Umbilical cord (tissue), 2 donors: ENCODE data around the gene TMEM141. TPM values are rescaled to one million over a fixed set of nuclear protein-coding genes. Genes with fewer than 3 reads are reported as not detected.
"Not testable (repeated sequence)": the region's sequence is repeated elsewhere in the genome, so short reads cannot be mapped to it uniquely, and the experiment has no call there.

Source experiments
- DNase-seq: peaks from one replicate; pipeline ENCODE4 v3.0.0-alpha.2; 2015; ENCODE audit warnings: low spot score
- total RNA-seq: library from RNA; depleted of rRNA; stranded (reverse); fragments of >200 nt; gene quantifications from one replicate; pipeline ENCODE4 v1.2.3, GENCODE V29; 2014; ENCODE audit warnings: low replicate concordance; ENCODE audit not compliant: insufficient read depth

TMEM141 gene
- total RNA-seq, 1 donor from 2014 or later = 90.5 TPM

DNA sequence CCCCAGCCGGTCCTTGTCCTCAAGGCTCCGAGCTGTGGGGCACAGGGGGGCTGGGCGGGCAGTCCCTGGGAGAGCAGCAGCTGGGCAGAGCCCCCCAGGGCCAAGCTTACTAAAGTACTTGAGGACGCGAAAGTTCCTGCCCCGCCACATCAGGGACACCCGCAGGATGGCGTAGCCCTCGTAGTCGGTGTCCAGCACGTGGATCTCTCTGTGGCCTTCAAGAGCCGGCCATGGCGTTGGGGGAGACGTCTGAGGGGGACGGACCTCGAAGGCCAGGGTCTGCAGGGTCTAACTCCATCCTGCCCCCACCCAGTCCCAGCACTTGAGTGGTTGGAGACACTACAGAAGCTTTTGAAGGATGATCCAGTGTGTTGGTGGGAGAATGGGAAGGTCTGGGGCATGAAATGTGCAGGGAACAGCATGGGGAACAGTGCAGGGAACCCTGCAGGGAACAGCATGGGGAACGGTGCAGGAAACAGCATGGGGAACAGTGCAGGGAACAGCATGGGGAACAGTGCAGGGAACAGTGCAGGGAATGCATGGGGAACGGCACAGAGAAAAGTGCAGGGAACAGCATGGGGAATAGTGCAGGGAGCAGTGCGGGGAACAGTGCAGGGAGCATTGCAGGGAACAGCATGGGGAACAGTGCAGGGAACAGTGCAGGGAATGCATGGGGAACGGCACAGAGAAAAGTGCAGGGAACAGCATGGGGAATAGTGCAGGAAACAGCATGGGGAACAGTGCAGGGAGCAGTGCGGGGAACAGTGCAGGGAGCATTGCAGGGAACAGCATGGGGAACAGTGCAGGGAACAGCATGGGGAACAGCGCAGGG is 35.6 kb upstream of the TMEM141 start:
- DNase-seq = not testable (repeated sequence)

DNA sequence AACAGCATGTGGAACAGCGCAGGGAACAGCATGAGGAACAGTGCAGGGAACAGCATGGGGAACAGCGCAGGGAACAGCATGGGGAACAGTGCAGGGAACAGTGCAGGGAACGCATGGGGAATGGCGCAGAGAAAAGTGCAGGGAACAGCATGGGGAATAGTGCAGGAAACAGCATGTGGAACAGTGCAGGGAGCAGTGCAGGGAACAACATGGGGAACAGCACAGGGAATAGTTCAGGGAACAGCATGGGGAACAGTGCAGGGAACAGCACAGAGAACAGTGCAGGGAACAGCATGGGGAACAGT is 35.1 kb upstream of the TMEM141 start:
- DNase-seq = no peak

DNA sequence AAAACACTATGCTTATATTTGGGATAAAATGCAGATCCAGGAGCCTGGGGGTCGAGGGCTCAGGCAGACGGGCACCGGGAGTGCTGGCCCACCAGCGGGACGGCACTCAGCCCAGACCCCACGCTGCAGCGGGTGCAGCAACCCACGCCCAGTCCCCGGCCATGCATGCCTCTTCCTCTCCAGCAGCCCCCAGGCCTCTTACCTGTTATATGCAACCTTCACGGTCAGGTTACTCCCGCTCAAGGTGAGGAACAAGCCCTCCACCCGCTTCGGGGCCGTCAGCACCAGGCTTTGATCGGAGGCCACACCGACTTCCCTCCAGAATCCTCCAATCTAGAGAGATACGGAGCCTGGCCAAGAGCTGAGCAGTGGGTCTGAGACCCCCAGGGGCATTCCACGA is 34.3 kb upstream of the TMEM141 start:
- DNase-seq = no peak

DNA sequence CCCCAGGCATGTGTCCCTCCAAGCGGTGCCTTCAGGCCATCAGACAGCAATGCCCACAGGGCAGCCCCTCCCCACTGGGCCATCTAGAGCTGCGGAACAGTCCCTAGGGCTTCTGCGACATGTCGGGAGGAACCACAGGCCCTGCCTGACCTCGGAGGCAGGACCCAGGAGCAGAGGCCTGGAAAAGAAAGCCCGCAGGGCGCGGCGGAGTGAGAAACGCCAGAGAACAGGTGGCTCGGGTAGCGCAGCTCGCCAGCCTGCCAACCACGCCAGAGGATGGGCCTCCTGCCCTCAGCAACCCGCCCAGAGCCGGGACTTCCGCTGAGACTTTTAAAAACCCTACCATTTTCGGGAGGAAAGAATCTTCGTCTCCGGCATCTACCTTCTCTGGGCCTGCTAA is 33.8 kb upstream of the TMEM141 start:
- no peak for DNase-seq

DNA sequence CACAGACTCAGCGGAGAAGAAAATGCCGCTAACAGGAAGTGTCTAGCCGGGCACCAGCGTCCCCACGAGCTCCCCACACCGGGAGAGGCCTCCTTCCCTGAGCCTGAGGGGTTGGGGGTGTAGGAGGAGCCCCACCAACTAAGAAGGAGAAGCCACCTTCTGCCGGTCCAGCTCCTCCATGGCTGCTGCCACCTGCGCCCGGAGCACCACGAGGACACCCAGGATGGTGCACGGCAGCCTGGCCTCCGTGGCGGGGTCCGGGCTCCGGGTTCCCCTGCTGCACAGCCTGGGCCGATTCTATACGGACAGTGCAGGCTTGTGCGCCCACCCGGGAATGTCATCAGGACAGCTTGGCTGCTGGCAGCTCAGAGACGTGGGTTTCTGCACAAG is 33.4 kb upstream of the TMEM141 start:
- no peak for DNase-seq

DNA sequence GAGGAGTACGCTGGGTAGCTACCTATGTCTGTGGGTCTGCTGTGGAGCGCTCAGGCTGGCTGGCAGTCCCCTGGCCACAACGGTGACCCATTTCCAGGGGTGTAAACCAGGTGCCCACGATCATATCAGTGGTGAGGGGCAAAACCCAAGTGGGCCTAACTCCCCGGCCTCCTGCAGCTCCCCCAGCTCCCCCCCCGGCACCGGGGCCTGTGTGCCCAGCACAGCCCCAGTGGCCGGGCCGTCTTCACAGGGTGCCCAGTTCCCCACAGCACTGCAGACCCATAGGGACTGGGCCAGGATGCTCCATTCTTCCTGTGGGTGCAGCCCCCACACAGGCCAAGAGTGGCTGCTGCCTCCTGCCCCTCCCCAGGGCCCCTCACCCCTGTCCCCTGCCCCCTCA is 32.1 kb upstream of the TMEM141 start:
- DNase-seq = no peak

DNA sequence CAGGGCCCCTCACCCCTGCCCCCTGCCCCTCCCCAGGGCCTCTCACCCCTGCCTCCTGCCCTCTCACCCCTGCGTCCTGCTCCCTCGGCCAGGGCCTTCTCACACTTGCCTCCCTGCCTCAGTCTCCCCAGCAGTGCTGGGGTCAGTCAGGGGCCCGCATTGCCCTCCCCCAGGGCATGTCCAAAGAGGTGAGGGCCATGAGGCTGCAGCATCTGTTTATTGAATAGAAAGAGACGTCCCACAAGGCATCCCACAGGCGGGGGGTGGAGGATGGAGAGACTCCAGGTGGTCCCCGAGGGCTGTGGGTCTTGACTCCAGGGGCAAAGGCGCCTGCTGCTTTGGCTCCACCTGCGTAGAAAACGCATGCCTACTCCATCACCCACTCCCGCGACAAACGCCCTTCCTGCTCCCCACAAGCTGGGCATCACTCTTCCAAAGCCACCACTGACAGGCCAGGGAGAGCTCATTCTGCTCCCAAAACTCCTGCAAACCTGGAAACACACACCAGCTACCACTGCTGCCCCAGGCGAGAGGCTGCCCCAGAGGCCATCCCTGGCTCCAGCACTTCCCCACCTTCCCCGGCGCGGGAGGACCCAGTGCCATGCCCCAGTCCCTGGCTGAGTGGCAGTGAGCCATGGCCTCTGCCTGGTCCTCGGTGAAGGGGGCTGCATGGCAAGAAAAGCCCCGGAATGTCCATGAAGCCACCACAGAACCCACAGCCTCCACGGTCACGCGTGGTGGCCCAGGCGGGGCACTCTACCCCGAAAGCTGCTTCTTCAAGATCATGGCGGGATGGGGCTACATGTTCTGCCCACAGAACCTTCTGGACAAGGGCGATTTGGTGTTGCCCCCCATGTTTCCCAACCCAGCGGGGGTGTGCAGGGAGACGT is 31.5 kb upstream of the TMEM141 start:
- no peak for DNase-seq

DNA sequence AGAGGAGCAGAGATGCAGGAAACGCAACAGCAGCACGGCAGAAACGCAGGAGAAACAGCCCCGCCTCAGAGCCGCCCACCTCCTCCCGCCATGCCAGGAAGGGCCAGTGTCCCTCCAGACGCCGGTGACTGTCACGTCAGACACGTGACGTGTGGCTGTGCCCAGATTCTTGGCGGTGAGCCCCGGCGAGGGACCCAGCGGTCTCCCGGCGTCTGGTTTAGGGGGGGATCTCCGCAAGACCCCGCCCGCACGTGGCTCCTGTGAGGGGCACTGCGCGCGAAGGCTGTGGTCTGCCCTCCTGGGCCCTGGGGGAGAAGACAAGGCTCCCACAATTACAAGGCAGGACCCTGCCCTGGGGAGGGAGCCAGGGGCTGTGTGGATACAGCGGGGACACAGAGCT is 30.7 kb upstream of the TMEM141 start:
- no peak for DNase-seq

DNA sequence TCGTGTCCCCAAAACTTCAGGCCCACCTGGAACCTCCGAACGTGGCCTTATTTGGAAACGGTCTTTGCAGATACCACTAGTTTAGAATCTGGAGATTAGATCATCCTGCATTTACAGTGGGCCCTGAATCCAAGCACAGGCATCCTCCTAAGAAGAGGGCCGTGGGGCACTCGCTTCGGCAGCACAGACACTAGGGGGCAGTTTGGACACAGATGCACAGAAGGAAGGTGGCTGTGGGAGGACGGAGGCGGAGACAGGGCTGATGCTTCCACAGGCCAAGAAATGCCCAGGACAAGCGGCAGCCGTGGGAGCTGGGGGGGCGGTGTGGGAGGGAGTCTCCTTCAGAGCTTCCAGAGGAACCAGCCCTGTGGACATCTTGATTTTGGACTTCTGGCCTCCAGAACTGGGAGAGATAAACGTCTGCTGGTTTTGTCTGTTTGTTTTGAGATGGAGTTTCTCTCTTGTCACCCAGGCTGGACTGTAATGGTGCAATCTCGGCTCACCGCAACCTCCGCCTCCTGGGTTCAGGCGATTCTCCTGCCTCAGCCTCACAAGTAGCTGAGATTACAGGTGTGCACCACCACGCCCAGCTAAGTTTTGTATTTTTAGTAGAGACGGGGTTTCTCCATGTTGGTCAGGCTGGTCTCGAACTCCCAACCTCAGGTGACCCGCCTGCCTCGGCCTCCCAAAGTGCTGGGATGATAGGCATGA is 30.2 kb upstream of the TMEM141 start:
- peak; percentile 81 for DNase-seq

DNA sequence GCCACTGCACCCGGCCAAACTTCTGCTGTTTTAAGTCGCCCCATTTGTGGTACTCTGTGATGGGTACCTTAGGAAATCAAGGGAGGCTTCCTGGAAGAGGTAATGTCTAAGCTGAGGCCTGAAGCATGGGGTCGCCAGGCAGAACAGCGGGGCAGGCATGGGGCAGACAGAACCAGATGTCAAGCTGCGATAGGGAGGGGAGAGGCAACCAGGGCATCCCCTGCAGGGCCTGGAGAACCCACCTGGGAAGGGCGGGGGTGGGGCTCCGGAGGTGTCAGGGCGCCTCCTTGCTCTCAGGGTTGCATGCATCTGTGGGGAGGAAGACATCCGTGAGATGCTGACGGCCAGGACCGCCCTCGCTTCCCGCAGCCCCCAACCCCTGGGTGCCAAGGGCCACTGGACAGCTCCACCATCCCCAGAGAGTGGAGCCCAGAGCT is 29.6 kb upstream of the TMEM141 start:
- DNase-seq = no peak

DNA sequence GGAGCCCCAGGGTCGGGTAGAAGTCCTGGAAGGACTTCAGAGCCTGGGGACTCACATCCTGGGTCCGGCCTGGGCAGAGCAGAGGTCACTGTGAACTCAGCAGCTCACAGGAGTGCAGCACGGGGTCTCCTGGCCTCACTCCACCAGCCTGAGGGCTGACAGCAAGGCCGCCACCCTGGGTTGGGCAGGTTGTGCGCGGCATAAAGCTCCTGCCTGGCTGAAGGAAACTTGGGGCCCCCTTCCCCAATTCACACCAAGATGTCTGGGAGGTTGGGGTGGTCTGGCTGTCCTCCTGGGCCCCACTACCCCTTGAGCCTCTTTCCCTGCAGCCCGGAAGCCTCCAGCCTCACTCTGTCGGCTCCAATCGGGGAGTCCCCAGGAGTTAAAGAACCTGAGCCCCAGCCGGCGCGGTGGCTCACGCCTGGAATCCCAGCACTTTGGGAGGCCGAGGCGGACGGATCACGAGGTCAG is 28.9 kb upstream of the TMEM141 start:
- DNase-seq = no peak

DNA sequence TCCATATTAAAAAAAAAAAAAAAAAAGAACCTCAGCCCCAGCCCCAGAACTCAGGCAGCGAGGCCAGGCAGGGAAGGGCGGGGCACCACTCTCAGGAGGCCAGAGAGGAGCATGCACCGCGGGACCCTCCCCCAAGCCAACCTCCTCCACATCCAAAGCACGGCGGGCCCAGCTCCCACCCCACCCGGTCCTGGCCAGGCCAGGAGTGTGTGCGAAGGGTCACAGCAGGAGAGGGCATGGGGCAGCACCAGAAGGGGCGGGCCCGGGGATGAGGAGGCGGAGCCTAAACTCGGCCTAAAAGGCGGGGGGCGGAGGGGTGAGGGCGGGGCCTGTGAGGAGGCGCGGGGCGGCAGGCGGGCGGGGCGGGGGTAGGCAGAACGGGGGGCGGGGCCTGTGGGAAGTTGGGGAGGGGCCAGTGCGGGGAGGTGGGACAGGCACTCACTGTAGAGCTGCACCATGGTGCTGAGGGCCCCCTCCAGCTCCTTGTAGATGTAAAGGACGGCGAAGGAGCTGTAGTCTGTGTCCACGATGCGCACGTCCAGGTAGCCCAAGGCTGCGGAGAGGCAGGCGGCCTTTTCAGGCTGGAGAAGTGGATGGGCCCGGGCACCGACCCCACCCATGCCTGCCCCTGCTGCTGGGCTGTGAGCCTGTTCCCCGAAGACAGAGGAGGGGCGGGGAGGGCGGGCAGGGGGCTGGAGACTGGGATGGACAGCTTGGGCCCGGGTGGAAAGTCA is 28.1 kb upstream of the TMEM141 start:
- DNase-seq = peak; percentile 8

DNA sequence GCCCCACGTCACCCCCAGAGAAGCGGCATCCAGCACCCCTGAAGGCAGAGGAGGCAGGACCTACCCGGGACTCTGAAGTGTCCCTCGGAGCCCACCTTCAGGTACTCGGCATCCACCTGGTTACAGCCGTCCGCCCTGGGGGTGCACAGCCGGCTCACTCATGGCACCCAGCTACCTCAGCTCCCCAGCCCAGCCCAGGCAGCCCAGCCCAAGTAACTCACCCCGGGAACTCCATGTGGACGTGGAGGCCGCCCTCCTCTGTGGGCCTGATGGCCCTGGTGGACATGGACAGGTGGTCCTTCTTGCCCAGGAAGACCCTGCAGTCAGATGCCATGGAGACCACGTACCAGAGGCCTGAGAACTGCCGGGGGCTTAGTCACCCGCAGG is 27.5 kb upstream of the TMEM141 start:
- no peak for DNase-seq

DNA sequence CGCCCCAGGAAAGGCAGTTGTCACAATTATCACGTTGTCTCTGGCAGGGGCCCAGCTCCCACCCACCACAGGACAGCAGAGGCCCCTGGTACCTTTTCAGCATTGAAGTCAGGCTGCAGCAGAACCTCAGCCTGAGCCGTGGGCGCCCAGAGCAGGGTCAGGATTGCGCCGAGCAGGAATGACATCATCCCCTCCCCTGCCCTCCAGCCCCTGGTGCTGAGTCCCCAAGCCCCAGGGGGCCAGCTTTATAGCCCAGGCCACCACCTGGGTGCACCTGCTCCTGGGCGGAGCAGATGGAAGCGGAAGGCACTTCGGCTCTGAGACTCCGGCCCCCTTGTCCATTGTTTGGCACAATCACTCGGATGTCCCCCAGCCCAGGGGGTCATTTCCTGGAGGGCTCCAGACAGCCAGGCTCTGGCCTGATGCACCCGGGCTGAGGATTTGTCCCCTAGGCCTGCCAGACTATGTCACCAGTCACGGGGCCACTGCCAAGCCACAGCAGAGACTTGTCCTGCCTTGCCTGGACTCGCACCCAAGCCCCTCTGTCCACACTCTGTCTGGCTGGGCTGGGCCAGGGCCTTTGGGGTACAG is 26.7 kb upstream of the TMEM141 start, which contains the start of gene LCN15:
TSS of gene LCN15 (minus strand) at position 218 of the 591 bp plus-strand sequence. CDS start at position 188, 30 bp downstream.
- no peak for DNase-seq

DNA sequence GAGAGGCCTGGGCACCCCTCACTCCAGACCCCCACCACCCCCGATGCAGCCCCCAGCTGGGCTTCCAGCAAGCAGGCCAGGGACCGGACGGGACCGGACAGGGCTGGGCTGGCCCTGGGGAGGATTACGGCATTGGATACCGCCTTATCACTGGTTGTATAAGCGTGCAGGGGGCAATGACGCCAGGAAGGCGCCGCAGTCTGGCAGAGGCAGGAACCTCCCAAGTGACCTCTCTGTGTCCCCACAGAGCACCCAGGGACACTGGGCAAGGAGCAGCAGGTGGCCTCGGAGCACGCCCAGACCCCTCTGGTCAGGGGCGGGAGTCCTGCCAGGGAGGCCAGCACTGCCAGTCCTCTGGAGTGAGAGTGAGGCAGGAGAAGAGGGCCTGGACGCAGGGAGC is 26.1 kb upstream of the TMEM141 start:
- DNase-seq = no peak

DNA sequence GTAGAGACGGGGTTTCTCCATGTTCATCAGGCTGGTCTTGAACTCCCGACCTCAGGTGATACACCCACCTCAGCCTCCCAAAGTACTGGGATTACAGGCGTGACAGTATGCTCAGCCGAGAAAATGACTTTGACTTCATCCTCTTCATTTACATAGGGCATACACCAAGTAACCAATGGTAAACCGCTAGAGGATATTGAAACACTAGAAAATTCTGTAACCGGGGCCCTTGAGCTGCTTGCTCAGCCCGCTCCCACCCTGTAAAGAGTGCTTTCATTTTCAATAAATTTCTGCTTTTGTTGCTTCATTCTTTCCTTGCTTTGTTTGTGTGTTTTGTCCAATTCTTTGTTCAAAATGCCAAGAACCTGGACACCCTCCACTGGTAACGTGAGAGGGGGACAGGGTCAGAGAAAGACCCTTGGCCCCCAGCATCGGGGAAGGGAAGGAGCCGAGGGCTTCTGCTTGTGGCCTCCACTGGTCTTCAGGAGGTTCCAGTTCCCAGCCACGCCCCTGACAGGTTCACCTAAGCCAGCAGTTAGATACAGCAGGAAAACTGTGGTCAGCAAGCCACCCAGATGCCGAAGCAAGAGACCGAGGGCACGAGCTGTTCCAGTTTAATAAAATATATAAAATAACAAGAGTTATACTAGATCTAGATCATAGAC is 25.3 kb upstream of the TMEM141 start:
- DNase-seq = not testable (repeated sequence)

DNA sequence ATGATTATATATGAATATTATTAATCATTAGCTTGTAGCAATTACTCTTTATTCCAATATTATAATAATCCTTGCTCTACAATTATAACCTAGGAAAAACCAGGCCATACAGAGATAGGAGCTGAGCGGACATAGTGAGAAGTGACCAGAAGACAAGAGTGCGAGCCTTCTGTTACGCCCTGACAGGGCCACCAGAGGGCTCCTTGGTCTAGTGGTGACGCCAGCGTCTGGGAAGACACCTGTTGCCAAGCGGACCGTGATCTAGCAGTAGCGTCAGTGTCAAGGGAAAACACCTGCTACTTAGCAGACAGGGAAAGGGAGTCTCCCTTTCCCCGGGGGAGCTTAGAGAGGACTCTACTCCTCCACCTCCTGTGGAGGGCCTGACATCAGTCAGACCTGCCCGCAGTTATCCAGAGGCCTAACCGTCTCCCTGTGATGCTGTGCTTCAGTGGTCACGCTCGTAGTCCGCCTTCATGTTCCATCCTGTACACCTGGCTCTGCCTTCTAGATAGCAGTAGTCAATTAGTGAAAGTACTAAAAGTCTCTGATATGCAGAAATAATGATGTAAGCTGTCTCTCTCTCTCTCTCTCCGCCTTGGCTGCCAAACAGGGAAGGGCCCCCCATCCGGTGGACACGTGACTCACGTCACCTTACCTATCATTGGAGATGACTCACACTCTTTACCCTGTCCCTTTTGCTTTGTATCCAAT is 24.6 kb upstream of the TMEM141 start:
- DNase-seq = not testable (repeated sequence)

DNA sequence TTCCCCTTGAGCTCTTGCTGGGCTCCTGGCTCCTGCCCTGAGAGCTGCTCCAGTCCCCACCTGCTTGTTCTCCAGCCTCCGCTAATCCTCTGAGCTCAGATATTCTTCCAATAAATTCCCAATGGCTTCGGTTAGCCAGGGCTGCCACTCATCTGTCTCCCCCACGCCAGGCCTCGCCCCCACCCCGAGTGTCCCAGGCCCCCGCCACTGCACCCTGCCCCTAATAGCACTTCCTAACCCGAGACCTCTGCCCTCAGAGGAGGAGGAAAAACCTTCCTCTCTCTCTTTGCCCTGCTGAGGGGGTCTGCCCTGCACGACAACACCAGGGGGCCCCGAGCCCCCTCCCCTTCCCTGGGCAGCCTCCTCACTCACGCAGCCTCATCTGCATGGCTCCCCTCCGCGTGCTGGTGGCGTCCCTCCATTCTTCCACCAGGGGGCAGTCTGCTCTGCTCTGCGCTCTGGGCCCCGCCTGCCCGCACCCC is 21.4 kb upstream of the TMEM141 start:
- no peak for DNase-seq

DNA sequence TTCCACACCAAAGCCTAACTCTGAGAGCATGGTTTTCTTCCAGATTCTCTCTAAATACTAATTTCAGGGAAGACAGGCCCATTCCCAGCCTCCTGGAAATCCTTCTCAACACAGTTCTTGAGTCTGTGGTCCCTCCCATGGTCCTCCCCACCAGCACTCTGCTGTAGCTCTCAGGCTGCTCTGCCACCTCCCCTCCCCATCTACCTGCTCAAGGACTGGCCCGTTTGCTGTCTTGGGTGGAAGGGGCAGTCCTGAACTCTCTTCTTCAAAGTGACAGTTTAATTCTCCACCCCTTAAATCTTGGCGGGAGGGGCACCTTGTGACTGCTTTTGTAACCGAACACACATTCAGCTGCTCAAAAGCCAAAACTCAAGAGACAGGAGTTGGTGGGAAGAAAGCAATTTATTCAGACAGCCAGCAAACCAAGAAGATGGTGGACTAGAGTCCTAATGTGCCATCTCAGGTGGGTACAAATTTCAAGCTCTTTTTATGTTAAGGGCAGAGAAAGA is 19.2 kb upstream of the TMEM141 start:
- no peak for DNase-seq
